Effector memory CD8-positive, alpha-beta T cell (primary cell): Measurements from ENCODE around the gene IL22RA1.

Source experiments
- ATAC-seq: fragments of 150-1000 bp; cut with Tn5 transposase; replicated peaks from 2 replicates; pipeline ENCODE4 v1.10.0; 2021; ENCODE audit warnings: mild to moderate bottlenecking, moderate library complexity
- DNase-seq, 3 experiments: peaks; one replicate each; pipeline ENCODE4 v3.0.0; 2021
- H3K27ac Mint-ChIP-seq, 2 donors: one replicate each; pipeline ENCODE4 v1.8.0; 2022; ENCODE audit warnings: mild to moderate bottlenecking in 2 of 2, mixed read lengths in 2 of 2, moderate library complexity in 2 of 2
- H3K27me3 Mint-ChIP-seq, 2 donors: one replicate each; pipeline ENCODE4 v1.8.0; 2022; ENCODE audit warnings: mixed read lengths in 2 of 2
- H3K36me3 Mint-ChIP-seq: one replicate; pipeline ENCODE4 v1.8.0; 2022; ENCODE audit warnings: mild to moderate bottlenecking, moderate library complexity, mixed read lengths; ENCODE audit not compliant: insufficient read depth
- H3K4me1 Mint-ChIP-seq, 2 donors: one replicate each; pipeline ENCODE4 v1.8.0; 2022; ENCODE audit warnings: low read depth in 2 of 2, mixed read lengths in 2 of 2
- H3K4me3 Mint-ChIP-seq, 2 donors: one replicate each; pipeline ENCODE4 v1.8.0; 2022; ENCODE audit warnings: mild to moderate bottlenecking in 2 of 2, mixed read lengths in 2 of 2, moderate library complexity in 2 of 2
- H3K9me3 Mint-ChIP-seq, 2 donors: one replicate each; pipeline ENCODE4 v1.8.0; 2022; ENCODE audit warnings: mixed read lengths in 2 of 2

IL22RA1 gene

GRCh38 chr1:24111262-24111995, 31.5 kb downstream of the IL22RA1 start:
- Mint-ChIP-seq H3K27ac (no peak overlapping the region), H3K36me3 (no peaks in the 10 kb centered on the region), H3K4me1 (peaks cover 12 to 14% of the 10 kb centered on the region in 2 donors), H3K4me3 (no peak overlapping the region), H3K27me3 (peaks cover 24 to 72% of the 10 kb centered on the region in 2 donors), H3K9me3 (no peaks in the 10 kb centered on the region)
- no peak for ATAC-seq
- no peak for DNase-seq

- H3K27me3 Mint-ChIP-seq = peaks cover 18 to 65% of the 10 kb centered on the region in 2 donors
- H3K36me3 Mint-ChIP-seq = no peaks in the 10 kb centered on the region
- H3K4me1 Mint-ChIP-seq = peaks cover 12 to 14% of the 10 kb centered on the region in 2 donors
- no peak overlapping the region for H3K27ac Mint-ChIP-seq
- H3K4me3 Mint-ChIP-seq = no peak overlapping the region
- no peaks in the 10 kb centered on the region for H3K9me3 Mint-ChIP-seq
- ATAC-seq = no peak
- no peak for DNase-seq
These were observed 32.2 kb downstream of the IL22RA1 start for GRCh38 chr1:24110642-24111261.

GRCh38 chr1:24109686-24110475, 33.1 kb downstream of the IL22RA1 start:
- ATAC-seq (no peak), DNase-seq (no peak)
- Mint-ChIP-seq H3K27ac (no peak overlapping the region), H3K4me3 (no peak overlapping the region), H3K36me3 (no peaks in the 10 kb centered on the region), H3K9me3 (no peaks in the 10 kb centered on the region), H3K27me3 (peaks cover 14 to 56% of the 10 kb centered on the region in 2 donors), H3K4me1 (peaks cover 12 to 14% of the 10 kb centered on the region in 2 donors)

- no peaks in the 10 kb centered on the region for H3K36me3 Mint-ChIP-seq
These were observed 33.8 kb downstream of the IL22RA1 start for GRCh38 chr1:24109166-24109483.

GRCh38 chr1:24108334-24109165, 34.4 kb downstream of the IL22RA1 start:
- Mint-ChIP-seq H3K27ac (no peak overlapping the region), H3K9me3 (no peaks in the 10 kb centered on the region)
- no peak for DNase-seq

More at GRCh38 chr1:24109166-24109483, 33.8 kb downstream of the IL22RA1 start:
- no peak for DNase-seq
- H3K27ac Mint-ChIP-seq = no peak overlapping the region
- ATAC-seq = no peak
- H3K4me1 Mint-ChIP-seq = peaks cover 12 to 14% of the 10 kb centered on the region in 2 donors
- H3K9me3 Mint-ChIP-seq = no peaks in the 10 kb centered on the region
- H3K4me3 Mint-ChIP-seq = no peak overlapping the region
- peaks cover 13 to 49% of the 10 kb centered on the region in 2 donors for H3K27me3 Mint-ChIP-seq

GRCh38 chr1:24107462-24108138, 35.3 kb downstream of the IL22RA1 start:
- ATAC-seq (no peak), DNase-seq (no peak)
- no peak overlapping the region for H3K4me3 Mint-ChIP-seq
- H3K27ac Mint-ChIP-seq = no peak overlapping the region
- H3K27me3 Mint-ChIP-seq = peaks cover 0 to 34% of the 10 kb centered on the region in 2 donors
- H3K36me3 Mint-ChIP-seq = no peaks in the 10 kb centered on the region
- peaks cover 4 to 9% of the 10 kb centered on the region in 2 donors for H3K4me1 Mint-ChIP-seq
- no peaks in the 10 kb centered on the region for H3K9me3 Mint-ChIP-seq

More at GRCh38 chr1:24108334-24109165, 34.4 kb downstream of the IL22RA1 start:
- Mint-ChIP-seq H3K4me3 (no peak overlapping the region), H3K4me1 (peaks cover 12 to 13% of the 10 kb centered on the region in 2 donors), H3K27me3 (peaks cover 7 to 43% of the 10 kb centered on the region in 2 donors), H3K36me3 (no peaks in the 10 kb centered on the region)
- no peak for ATAC-seq

GRCh38 chr1:24105368-24106160, 37.4 kb downstream of the IL22RA1 start:
- ATAC-seq = no peak
- Mint-ChIP-seq H3K9me3 (no peaks in the 10 kb centered on the region), H3K27me3 (peaks cover 0 to 26% of the 10 kb centered on the region in 2 donors), H3K36me3 (no peaks in the 10 kb centered on the region), H3K27ac (no peak overlapping the region), H3K4me1 (peaks cover 0 to 2% of the 10 kb centered on the region in 2 donors), H3K4me3 (no peak overlapping the region)
- no peak for DNase-seq

GRCh38 chr1:24104854-24105253, 38.1 kb downstream of the IL22RA1 start:
- H3K9me3 Mint-ChIP-seq = no peaks in the 10 kb centered on the region
- ATAC-seq (no peak), DNase-seq (no peak)
- no peak overlapping the region for H3K4me3 Mint-ChIP-seq
- peaks cover 0 to 32% of the 10 kb centered on the region in 2 donors for H3K27me3 Mint-ChIP-seq
- H3K4me1 Mint-ChIP-seq = peaks cover 0 to 2% of the 10 kb centered on the region in 2 donors
- H3K36me3 Mint-ChIP-seq = no peaks in the 10 kb centered on the region
- H3K27ac Mint-ChIP-seq = no peak overlapping the region

GRCh38 chr1:24103879-24104278, 39.1 kb downstream of the IL22RA1 start:
- ATAC-seq (no peak), DNase-seq (no peak)
- Mint-ChIP-seq H3K4me3 (no peak overlapping the region), H3K4me1 (no peaks in the 10 kb centered on the region), H3K9me3 (no peaks in the 10 kb centered on the region), H3K36me3 (no peaks in the 10 kb centered on the region), H3K27ac (no peak overlapping the region), H3K27me3 (peaks cover 0 to 31% of the 10 kb centered on the region in 2 donors)

GRCh38 chr1:24103408-24103807, 39.5 kb downstream of the IL22RA1 start:
- Mint-ChIP-seq H3K36me3 (no peaks in the 10 kb centered on the region), H3K4me3 (no peak overlapping the region), H3K27me3 (peaks cover 0 to 28% of the 10 kb centered on the region in 2 donors), H3K27ac (peak overlapping the region in 1 of 2 donors; percentile 6), H3K9me3 (no peaks in the 10 kb centered on the region), H3K4me1 (no peaks in the 10 kb centered on the region)
- DNase-seq = no peak
- ATAC-seq = no peak

- Mint-ChIP-seq H3K9me3 (no peaks in the 10 kb centered on the region), H3K36me3 (no peaks in the 10 kb centered on the region), H3K27me3 (peaks cover 0 to 27% of the 10 kb centered on the region in 2 donors), H3K4me3 (no peak overlapping the region), H3K27ac (no peak overlapping the region), H3K4me1 (no peaks in the 10 kb centered on the region)
- DNase-seq = no peak
- no peak for ATAC-seq
These were observed 40.0 kb downstream of the IL22RA1 start for GRCh38 chr1:24102961-24103360.
